ENCODE data around the gene OR2L8.
"Not testable (repeated sequence)": the region's sequence is repeated elsewhere in the genome, so short reads cannot be mapped to it uniquely, and the experiment has no call there.

DNA sequence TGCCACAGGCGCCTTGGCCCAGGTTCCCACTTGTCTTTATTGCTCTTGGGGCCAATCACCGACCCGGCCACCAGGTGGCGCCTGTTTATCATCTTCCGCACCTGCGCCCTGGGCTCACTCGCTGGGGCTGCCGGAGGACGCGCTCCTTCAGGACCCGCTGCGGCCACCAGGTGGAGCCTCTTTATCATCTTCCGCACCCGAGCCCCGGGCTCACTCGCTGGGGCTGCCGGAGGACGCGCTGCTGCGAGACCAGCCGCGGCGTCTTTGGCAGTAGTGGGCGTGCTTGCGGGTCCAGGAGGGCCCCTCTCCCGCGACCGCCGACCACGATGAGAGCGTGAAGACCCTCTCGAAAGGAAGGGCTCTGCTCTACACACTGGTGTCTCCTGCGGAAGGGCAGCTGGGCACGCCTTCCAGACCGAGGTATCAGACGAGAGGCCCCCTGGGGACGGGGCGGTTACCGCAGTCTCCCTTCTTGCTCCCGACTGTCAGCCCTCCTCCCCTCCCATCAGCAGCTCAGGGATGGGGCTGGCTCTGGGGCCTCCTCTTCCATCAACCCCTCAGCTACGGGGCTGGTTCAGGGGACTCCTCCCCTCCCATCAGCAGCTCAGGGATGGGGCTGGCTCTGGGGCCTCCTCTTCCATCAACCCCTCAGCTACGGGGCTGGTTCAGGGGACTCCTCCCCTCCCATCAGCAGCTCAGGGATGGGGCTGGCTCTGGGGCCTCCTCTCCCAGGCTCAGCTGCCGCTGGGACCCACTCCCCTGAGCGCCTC, 11.5 kb upstream of the OR2L8 start:
- TF ChIP-seq POLR2A (IDR thresholded peaks at IDR 0.05; ENCODE audit: low read length); GATA1 (IDR thresholded peaks at IDR 0.05; ENCODE audit: low read depth, low read length): not testable (repeated sequence)

Measured in erythroblast (primary cell).